Testis (tissue), 2 donors: Measurements from ENCODE around the gene SOX18.

Source experiments
- POLR2A ChIP-seq: fragments of 450-650 bp; IDR thresholded peaks from one replicate; pipeline ENCODE4 v1.6.1; 2017; ENCODE audit warnings: antibody characterized with exemption, mild to moderate bottlenecking, moderate library complexity
- TF ChIP-seq, protein P1 (sequence below), 3 experiments: fragments of 450-650 bp in 2 of 3; fragments of 200-600 bp in 1 of 3; sonication (generic) in 1 of 3; IDR thresholded peaks; one replicate each; pipeline ENCODE4 v1.5.1; 2016 to 2019; ENCODE audit warnings: antibody characterized with exemption in 3 of 3, mild to moderate bottlenecking in 2 of 3, moderate library complexity in 1 of 3

DNA sequence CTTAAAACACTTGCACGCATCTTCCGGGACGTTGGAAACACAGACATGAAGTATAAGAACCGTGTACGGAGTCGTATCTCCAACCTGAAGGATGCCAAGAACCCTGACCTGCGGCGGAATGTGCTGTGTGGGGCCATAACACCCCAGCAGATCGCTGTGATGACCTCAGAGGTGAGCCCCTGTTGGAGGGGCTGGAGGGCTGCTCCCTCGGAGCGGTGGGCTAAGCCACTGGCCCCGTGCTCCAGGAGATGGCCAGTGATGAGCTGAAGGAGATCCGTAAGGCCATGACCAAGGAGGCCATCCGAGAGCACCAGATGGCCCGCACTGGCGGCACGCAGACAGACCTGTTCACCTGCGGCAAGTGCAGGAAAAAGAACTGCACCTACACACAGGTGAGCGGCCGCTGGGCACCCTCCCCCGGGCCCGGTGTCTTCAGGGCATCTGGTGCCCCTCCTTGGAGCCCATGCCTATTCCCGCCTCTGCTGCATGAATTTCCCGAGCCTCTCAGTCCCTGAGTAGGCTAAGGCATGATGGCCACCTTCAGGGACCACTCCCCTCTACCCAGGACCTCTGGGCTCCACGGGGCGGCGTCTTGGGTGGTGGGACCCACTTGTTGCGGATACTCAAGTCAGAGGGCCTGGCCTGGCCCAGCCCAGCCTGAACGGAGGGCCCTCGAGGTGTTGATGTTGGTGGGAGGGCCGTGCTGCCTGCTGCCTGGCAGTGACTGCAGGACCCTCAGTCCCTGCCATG lies 21.0 kb upstream of the SOX18 start:
- no peak for TF ChIP-seq POLR2A
- TF ChIP-seq, protein P1, sequence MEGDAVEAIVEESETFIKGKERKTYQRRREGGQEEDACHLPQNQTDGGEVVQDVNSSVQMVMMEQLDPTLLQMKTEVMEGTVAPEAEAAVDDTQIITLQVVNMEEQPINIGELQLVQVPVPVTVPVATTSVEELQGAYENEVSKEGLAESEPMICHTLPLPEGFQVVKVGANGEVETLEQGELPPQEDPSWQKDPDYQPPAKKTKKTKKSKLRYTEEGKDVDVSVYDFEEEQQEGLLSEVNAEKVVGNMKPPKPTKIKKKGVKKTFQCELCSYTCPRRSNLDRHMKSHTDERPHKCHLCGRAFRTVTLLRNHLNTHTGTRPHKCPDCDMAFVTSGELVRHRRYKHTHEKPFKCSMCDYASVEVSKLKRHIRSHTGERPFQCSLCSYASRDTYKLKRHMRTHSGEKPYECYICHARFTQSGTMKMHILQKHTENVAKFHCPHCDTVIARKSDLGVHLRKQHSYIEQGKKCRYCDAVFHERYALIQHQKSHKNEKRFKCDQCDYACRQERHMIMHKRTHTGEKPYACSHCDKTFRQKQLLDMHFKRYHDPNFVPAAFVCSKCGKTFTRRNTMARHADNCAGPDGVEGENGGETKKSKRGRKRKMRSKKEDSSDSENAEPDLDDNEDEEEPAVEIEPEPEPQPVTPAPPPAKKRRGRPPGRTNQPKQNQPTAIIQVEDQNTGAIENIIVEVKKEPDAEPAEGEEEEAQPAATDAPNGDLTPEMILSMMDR (IDR thresholded peaks at IDR 0.05), result no peak
